ENCODE measurements around the gene USP31.

The USP31 gene

GRCh38 chr16:23060458-23061320 lies 88.6 kb downstream of the USP31 start:
- peak; percentile 22 to 32 for DNase-seq (ENCODE audit: low read depth in 2 of 2)

GRCh38 chr16:23059433-23059832 lies 89.8 kb downstream of the USP31 start:
- DNase-seq (ENCODE audit: low read depth in 2 of 2): no peak

GRCh38 chr16:23058576-23058975 lies 90.7 kb downstream of the USP31 start:
- DNase-seq (ENCODE audit: low read depth in 2 of 2): no peak

- no peak for DNase-seq (ENCODE audit: low read depth in 2 of 2)
Measured at GRCh38 chr16:23057013-23057596, 92.1 kb downstream of the USP31 start.

GRCh38 chr16:23055481-23055880 lies 93.8 kb downstream of the USP31 start:
- no peak for DNase-seq (ENCODE audit: low read depth in 2 of 2)

- no peak for DNase-seq (ENCODE audit: low read depth in 2 of 2)
Measured at GRCh38 chr16:23052908-23053580, 96.2 kb downstream of the USP31 start.

GRCh38 chr16:23052221-23052620 lies 97.0 kb downstream of the USP31 start:
- DNase-seq (ENCODE audit: low read depth in 2 of 2): no peak

- DNase-seq (ENCODE audit: low read depth in 2 of 2): no peak
Measured at GRCh38 chr16:23051587-23051986, 97.7 kb downstream of the USP31 start.

GRCh38 chr16:23048164-23048563 lies 101.1 kb downstream of the USP31 start:
- no peak for DNase-seq (ENCODE audit: low read depth in 2 of 2)

GRCh38 chr16:23045025-23045424 lies 104.2 kb downstream of the USP31 start:
- DNase-seq (ENCODE audit: low read depth in 2 of 2): no peak

GRCh38 chr16:23040246-23040645 lies 109.0 kb downstream of the USP31 start:
- DNase-seq (ENCODE audit: low read depth in 2 of 2): no peak

- DNase-seq (ENCODE audit: low read depth in 2 of 2): no peak
Measured at GRCh38 chr16:23039118-23039517, 110.1 kb downstream of the USP31 start.

GRCh38 chr16:23035240-23035639 lies 114.0 kb downstream of the USP31 start:
- DNase-seq (ENCODE audit: low read depth in 2 of 2): no peak

GRCh38 chr16:23031508-23032098 lies 117.6 kb downstream of the USP31 start:
- no peak for DNase-seq (ENCODE audit: low read depth in 2 of 2)

GRCh38 chr16:23029733-23030420 lies 119.4 kb downstream of the USP31 start:
- no peak for DNase-seq (ENCODE audit: low read depth in 2 of 2)

- DNase-seq (ENCODE audit: low read depth in 2 of 2): no peak
Measured at GRCh38 chr16:23027386-23027785, 121.9 kb downstream of the USP31 start.

GRCh38 chr16:23026784-23027362 lies 122.4 kb downstream of the USP31 start:
- peak in 1 of 2 experiments; percentile 4 for DNase-seq (ENCODE audit: low read depth in 2 of 2)

- DNase-seq (ENCODE audit: low read depth in 2 of 2): peak; percentile 4 to 10
Measured at GRCh38 chr16:23025692-23026307, 123.5 kb downstream of the USP31 start.

GRCh38 chr16:23024044-23024443 lies 125.2 kb downstream of the USP31 start:
- no peak for DNase-seq (ENCODE audit: low read depth in 2 of 2)

GRCh38 chr16:23020084-23020483 lies 129.2 kb downstream of the USP31 start:
- DNase-seq (ENCODE audit: low read depth in 2 of 2): no peak

- no peak for DNase-seq (ENCODE audit: low read depth in 2 of 2)
Measured at GRCh38 chr16:23016368-23016767, 132.9 kb downstream of the USP31 start.

Data from fibroblast of skin of left quadriceps (primary cell).